ENCODE results near the gene CLEC20A.

CLEC20A gene

GRCh38 chr1:178531887-178532286 is 35.1 kb upstream of the CLEC20A start:
- DNase-seq, result peak in 1 of 42 donors; percentile 5
- intact Hi-C loops (cut with DNase I), result loop anchor here (10.0 kb wide), 1 partner anchor 473 kb away; no protein-coding TSS in a partner anchor

GRCh38 chr1:178530502-178530901 is 33.7 kb upstream of the CLEC20A start:
- intact Hi-C loops (cut with DNase I), result loop anchor here (10.0 kb wide), 1 partner anchor 474 kb away; no protein-coding TSS in a partner anchor
- peak in 2 of 42 donors; percentile 6 to 22 for DNase-seq

GRCh38 chr1:178530037-178530402 is 33.3 kb upstream of the CLEC20A start:
- intact Hi-C loops (cut with DNase I), result loop anchor here (10.0 kb wide), 1 partner anchor 475 kb away; no protein-coding TSS in a partner anchor
- peak in 2 of 42 donors; percentile 3 to 38 for DNase-seq

GRCh38 chr1:178529364-178530036 is 32.7 kb upstream of the CLEC20A start:
- intact Hi-C loops (cut with DNase I), result loop anchor here (10.0 kb wide), 1 partner anchor 475 kb away; no protein-coding TSS in a partner anchor
- peak in 1 of 42 donors; percentile 3 for DNase-seq

- intact Hi-C loops (cut with DNase I), result no loop called here
- DNase-seq, result peak in 1 of 42 donors; percentile 8
These were observed 32.2 kb upstream of the CLEC20A start for GRCh38 chr1:178528953-178529335.

GRCh38 chr1:178528228-178528952 is 31.6 kb upstream of the CLEC20A start:
- DNase-seq, result peak in 2 of 42 donors; percentile 13 to 34
- intact Hi-C loops (cut with DNase I), result no loop called here

GRCh38 chr1:178527117-178527516 is 30.4 kb upstream of the CLEC20A start:
- intact Hi-C loops (cut with DNase I), result no loop called here
- DNase-seq, result no peak

GRCh38 chr1:178521241-178521640 is 24.5 kb upstream of the CLEC20A start:
- intact Hi-C loops (cut with DNase I), result no loop called here
- no peak for DNase-seq

GRCh38 chr1:178520803-178521202 is 24.0 kb upstream of the CLEC20A start:
- intact Hi-C loops (cut with DNase I), result no loop called here
- DNase-seq, result no peak

- intact Hi-C loops (cut with DNase I), result no loop called here
- no peak for DNase-seq
These were observed 22.1 kb upstream of the CLEC20A start for GRCh38 chr1:178518894-178519293.

- intact Hi-C loops (cut with DNase I), result no loop called here
- DNase-seq, result no peak
These were observed 19.3 kb upstream of the CLEC20A start for GRCh38 chr1:178516110-178516509.

GRCh38 chr1:178513278-178513983 is 16.7 kb upstream of the CLEC20A start:
- no peak for DNase-seq

GRCh38 chr1:178512566-178513277 is 16.0 kb upstream of the CLEC20A start, which contains the start of gene TEX35:
Gene TEX35 (plus strand): TSS chr1:178513109. CDS start chr1:178513189, 80 bp downstream.
- intact Hi-C loops (cut with DNase I), result no loop called here
- DNase-seq, result no peak

More at GRCh38 chr1:178513278-178513983, 16.7 kb upstream of the CLEC20A start:
- intact Hi-C loops (cut with DNase I), result no loop called here

GRCh38 chr1:178510155-178510554 is 13.4 kb upstream of the CLEC20A start:
- no peak for DNase-seq
- intact Hi-C loops (cut with DNase I), result no loop called here

- no peak for DNase-seq
- intact Hi-C loops (cut with DNase I), result no loop called here
These were observed 12.7 kb upstream of the CLEC20A start for GRCh38 chr1:178509414-178510007.

GRCh38 chr1:178506669-178507068 is 9.9 kb upstream of the CLEC20A start:
- no peak for DNase-seq
- intact Hi-C loops (cut with DNase I), result no loop called here

- intact Hi-C loops (cut with DNase I), result no loop called here
- peak in 1 of 42 donors; percentile 19 for DNase-seq
These were observed 9.4 kb upstream of the CLEC20A start for GRCh38 chr1:178506177-178506576.

GRCh38 chr1:178504286-178504685 is 7.5 kb upstream of the CLEC20A start:
- peak in 2 of 42 donors; percentile 3 to 33 for DNase-seq
- intact Hi-C loops (cut with DNase I), result no loop called here

- DNase-seq, result peak in 2 of 42 donors; percentile 5 to 9
- intact Hi-C loops (cut with DNase I), result no loop called here
These were observed 7.1 kb upstream of the CLEC20A start for GRCh38 chr1:178503849-178504248.
